Heart left ventricle (tissue), 16 donors: ENCODE measurements around the gene LIPC. TPM values are rescaled to one million over a fixed set of nuclear protein-coding genes. Genes with fewer than 3 reads are reported as not detected.
A peak's percentile ranks its signal among the peaks of the same experiment; 100 is the strongest.

Source experiments
- ATAC-seq, 4 donors: fragments of 200-7000 bp; cut with Tn5 transposase; one replicate each; pipeline ENCODE4 v1.9.1; 2020 to 2022; ENCODE audit warnings: moderate library complexity in 4 of 4, mild to moderate bottlenecking in 3 of 4, moderate number of reproducible peaks in 1 of 4
- DNase-seq, 5 donors: peaks; one replicate each; pipeline ENCODE4 v3.0.0-alpha.2; 2020
- H3K27ac ChIP-seq, 12 donors: fragments of 200-600 bp; sonication (generic) in 4 of 12; one replicate each; pipeline versions ENCODE4 v1.5.0 to v1.8.0; 2016 to 2022; ENCODE audit warnings: mild to moderate bottlenecking in 2 of 12
- H3K27me3 ChIP-seq, 9 donors: fragments of 200-600 bp; sonication (generic) in 2 of 9; one replicate each; pipeline versions ENCODE4 v1.5.1 to v1.8.0; 2016 to 2022; ENCODE audit warnings: mild to moderate bottlenecking in 3 of 9
- H3K36me3 ChIP-seq, 9 donors: fragments of 200-600 bp; sonication (generic) in 2 of 9; one replicate each; pipeline versions ENCODE4 v1.5.0 to v1.8.0; 2018 to 2022; ENCODE audit warnings: mild to moderate bottlenecking in 2 of 9
- H3K4me1 ChIP-seq, 12 donors: fragments of 200-600 bp; sonication (generic) in 4 of 12; one replicate each; pipeline versions ENCODE4 v1.5.0 to v1.8.0; 2016 to 2022; ENCODE audit warnings: mild to moderate bottlenecking in 3 of 12
- H3K4me3 ChIP-seq, 12 donors: fragments of 200-600 bp; sonication (generic) in 4 of 12; one replicate each; pipeline versions ENCODE4 v1.5.0 to v1.8.0; 2017 to 2022; ENCODE audit warnings: mild to moderate bottlenecking in 9 of 12, moderate library complexity in 4 of 12
- H3K9me3 ChIP-seq, 12 donors: fragments of 200-600 bp; sonication (generic) in 4 of 12; one replicate each; pipeline versions ENCODE4 v1.5.0 to v1.8.0; 2016 to 2022; ENCODE audit warnings: mild to moderate bottlenecking in 1 of 12
- CTCF ChIP-seq, 12 donors: fragments of 200-600 bp; sonication (generic) in 4 of 12; IDR thresholded peaks; one replicate each; pipeline versions ENCODE4 v1.5.0 to v1.8.0; 2018 to 2022; ENCODE audit warnings: antibody characterized with exemption in 12 of 12, mild to moderate bottlenecking in 5 of 12
- POLR2A ChIP-seq, 2 donors: fragments of 450-650 bp; IDR thresholded peaks; one replicate each; pipeline ENCODE4 v1.6.1; 2017; ENCODE audit warnings: antibody characterized with exemption in 2 of 2, mild to moderate bottlenecking in 2 of 2, moderate library complexity in 2 of 2
- WGBS, 4 donors: extraction: QIAGEN DNeasy Blood & Tissue Kit in 2 of 4; methylation state at CpG; one replicate each; pipeline versions ENCODE4 v1.1.5 to v1.1.7; 2013 to 2018; 5-methylcytosine and 5-hydroxymethylcytosine counted together
- intact Hi-C, 10 donors: fragments of 100-400 bp; cut with DNase I; formaldehyde crosslinking; loops; one replicate each; pipeline versions ENCODE4 v1.11.1 to v1.14.2; 2022
- polyA plus RNA-seq, 2 donors: library from polyadenylated mRNA; stranded (reverse); fragments of 200-250 nt; gene quantifications; one replicate each; pipeline ENCODE4 v1.2.3, GENCODE V29; 2013
- total RNA-seq, 9 donors: library from RNA; depleted of rRNA in 2 of 9; stranded (reverse); fragments of >200 nt in 2 of 9; fragmentation: NEBNext Ultra II Directional in 3 of 9; extraction: Animal tissue kit (Norgen Biotek cat#: 25700) in 3 of 9; gene quantifications; one replicate each; pipeline versions ENCODE4 v1.1.0 to v1.2.4, GENCODE V29; 2016 to 2023
- donor health status: ischemic (EF 13 %, LVEDD 7.1; RV severe dilation, severe dysfunction).
- donor health status: healthy with polysubstance abuse.
- donor health status: DM: no; HTN: yes; CAD: no.
- donor health status: DM: no; HTN: no; CAD: no.
- donor health status: ischemic (EF 25% LVEDD 6.9; RV normal size, moderate dysfunction).
- donor health status: ischemic (EF 25% LVEDD 5.7; RV mildly dilated, moderate dysfunction).
- donor health status: healthy.
- donor health status: DM: yes; HTN: yes; CAD: no.
- donor health status: ischemic (EF 35%, LVEDD 5.7; RV mildly dilated, moderate dysfunction).
- donor health status: nonischemic (EF 11% LVEDD 7.7; RV severe dilation, severe dysfunction).
- donor health status: DM: yes; HTN: yes; CAD: no.
- donor health status: PGD.
- donor health status: ischemic (EF 29% LVEDD 5.4; RV normal size, mild dysfunction).
- donor health status: nonischemic (EF 23%, LVEDD 6.1; RV moderate dilation, normal function).

The LIPC gene
- total and polyA plus RNA-seq, 11 donors = 0.10 to 1.4 (median 0.55) TPM; not detected in 1

GRCh38 chr15:58460116-58460790 lies 28.5 kb downstream of the LIPC start:
- no peaks in the 10 kb centered on the region for H3K9me3 ChIP-seq
- no peak for TF ChIP-seq CTCF (IDR thresholded peaks at IDR 0.05)
- TF ChIP-seq POLR2A (IDR thresholded peaks at IDR 0.05) = no peak
- WGBS, 4 donors = 79 to 83% (median 83%) methylated on average over 10 of the region's 10 CpGs
- H3K36me3 ChIP-seq = no peaks in the 10 kb centered on the region
- H3K27ac ChIP-seq = peak overlapping the region in 11 of 12 donors; percentile 60 to 84 (median 73)
- ATAC-seq (no peak), DNase-seq (no peak)
- H3K4me3 ChIP-seq = no peak overlapping the region
- no peaks in the 10 kb centered on the region for H3K27me3 ChIP-seq
- intact Hi-C loops = no loop called here
- peaks cover 5 to 42% (median 28%) of the 10 kb centered on the region in 12 donors for H3K4me1 ChIP-seq

GRCh38 chr15:58460872-58461271 lies 29.1 kb downstream of the LIPC start:
- H3K27me3 ChIP-seq = no peaks in the 10 kb centered on the region
- no peak for ATAC-seq
- H3K4me1 ChIP-seq = peaks cover 5 to 37% (median 28%) of the 10 kb centered on the region in 12 donors
- H3K27ac ChIP-seq = peak overlapping the region in 4 of 12 donors; percentile 60 to 84 (median 70)
- TF ChIP-seq POLR2A (IDR thresholded peaks at IDR 0.05) = no peak
- TF ChIP-seq CTCF (IDR thresholded peaks at IDR 0.05) = no peak
- no peaks in the 10 kb centered on the region for H3K9me3 ChIP-seq
- H3K4me3 ChIP-seq = no peak overlapping the region
- intact Hi-C loops = no loop called here
- DNase-seq = no peak
- no peaks in the 10 kb centered on the region for H3K36me3 ChIP-seq
- 93 to 97% (median 95%) methylated on average over 3 of the region's 3 CpGs for WGBS, 4 donors

GRCh38 chr15:58462547-58462946 lies 30.8 kb downstream of the LIPC start:
- DNase-seq = no peak
- intact Hi-C loops = no loop called here
- no peak for ATAC-seq
- Histone ChIP-seq H3K36me3 (no peaks in the 10 kb centered on the region), H3K27me3 (no peaks in the 10 kb centered on the region), H3K27ac (no peak overlapping the region), H3K9me3 (no peaks in the 10 kb centered on the region), H3K4me3 (no peak overlapping the region), H3K4me1 (peaks cover 5 to 32% (median 22%) of the 10 kb centered on the region in 12 donors)
- no peak for TF ChIP-seq CTCF (IDR thresholded peaks at IDR 0.05)
- 89 to 94% (median 91%) methylated on average over 4 of the region's 4 CpGs for WGBS, 4 donors

- DNase-seq = no peak
- H3K4me3 ChIP-seq = no peak overlapping the region
- WGBS, 4 donors = 93 to 97% (median 95%) methylated on average over 10 of the region's 10 CpGs
- TF ChIP-seq CTCF (IDR thresholded peaks at IDR 0.05) = no peak
- no peak for TF ChIP-seq POLR2A (IDR thresholded peaks at IDR 0.05)
- no peaks in the 10 kb centered on the region for H3K27me3 ChIP-seq
- intact Hi-C loops = no loop called here
- no peaks in the 10 kb centered on the region for H3K9me3 ChIP-seq
- no peak for ATAC-seq
- peaks cover 5 to 27% (median 18%) of the 10 kb centered on the region in 12 donors for H3K4me1 ChIP-seq
- no peak overlapping the region for H3K27ac ChIP-seq
- no peaks in the 10 kb centered on the region for H3K36me3 ChIP-seq
Measured at GRCh38 chr15:58462973-58463663, 31.3 kb downstream of the LIPC start.
